Measurements from ENCODE around the gene TJAP1.
"Not testable (repeated sequence)": the region's sequence is repeated elsewhere in the genome, so short reads cannot be mapped to it uniquely, and the experiment has no call there.

The TJAP1 gene

DNA sequence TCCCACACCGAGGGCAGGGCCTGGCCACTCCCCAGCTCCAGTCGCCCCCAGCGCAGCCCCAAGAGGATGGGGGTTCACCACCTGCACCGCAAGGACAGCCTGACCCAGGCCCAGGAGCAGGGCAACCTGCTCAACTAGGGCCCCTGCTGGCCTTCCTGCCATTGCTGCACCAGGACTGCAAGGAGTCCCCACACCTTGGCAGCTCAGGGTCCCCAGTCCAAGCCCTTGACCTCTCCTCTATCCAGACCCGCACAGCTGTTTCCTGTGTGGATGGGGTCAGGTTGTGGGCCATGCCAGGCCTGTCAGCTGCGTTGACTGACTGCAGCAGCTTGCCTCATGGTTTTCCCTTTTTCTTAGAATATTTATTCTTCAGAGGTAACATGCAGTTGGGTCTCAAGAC is 28.3 kb downstream of the TJAP1 start:
- no peak for DNase-seq

DNA sequence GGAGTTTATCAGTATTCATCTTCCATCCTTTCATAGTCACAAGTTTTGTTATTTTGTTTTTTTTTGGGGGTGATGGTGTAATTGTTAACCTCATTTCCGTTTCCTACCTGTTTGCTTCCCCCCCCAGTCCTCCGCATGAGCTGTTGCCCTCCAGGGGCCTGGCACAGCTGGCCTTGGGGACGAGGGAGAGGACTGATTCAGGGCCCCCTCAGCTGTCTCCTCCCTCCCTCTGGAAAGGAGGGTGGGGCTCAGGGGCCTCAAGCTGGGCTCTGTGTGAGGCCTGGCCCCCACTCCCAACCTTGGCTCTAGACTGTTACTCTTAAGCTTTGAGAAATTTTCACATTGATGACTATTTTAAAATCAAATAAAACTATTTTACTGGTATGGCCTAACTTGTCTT is 28.8 kb downstream of the TJAP1 start:
- DNase-seq = no peak

DNA sequence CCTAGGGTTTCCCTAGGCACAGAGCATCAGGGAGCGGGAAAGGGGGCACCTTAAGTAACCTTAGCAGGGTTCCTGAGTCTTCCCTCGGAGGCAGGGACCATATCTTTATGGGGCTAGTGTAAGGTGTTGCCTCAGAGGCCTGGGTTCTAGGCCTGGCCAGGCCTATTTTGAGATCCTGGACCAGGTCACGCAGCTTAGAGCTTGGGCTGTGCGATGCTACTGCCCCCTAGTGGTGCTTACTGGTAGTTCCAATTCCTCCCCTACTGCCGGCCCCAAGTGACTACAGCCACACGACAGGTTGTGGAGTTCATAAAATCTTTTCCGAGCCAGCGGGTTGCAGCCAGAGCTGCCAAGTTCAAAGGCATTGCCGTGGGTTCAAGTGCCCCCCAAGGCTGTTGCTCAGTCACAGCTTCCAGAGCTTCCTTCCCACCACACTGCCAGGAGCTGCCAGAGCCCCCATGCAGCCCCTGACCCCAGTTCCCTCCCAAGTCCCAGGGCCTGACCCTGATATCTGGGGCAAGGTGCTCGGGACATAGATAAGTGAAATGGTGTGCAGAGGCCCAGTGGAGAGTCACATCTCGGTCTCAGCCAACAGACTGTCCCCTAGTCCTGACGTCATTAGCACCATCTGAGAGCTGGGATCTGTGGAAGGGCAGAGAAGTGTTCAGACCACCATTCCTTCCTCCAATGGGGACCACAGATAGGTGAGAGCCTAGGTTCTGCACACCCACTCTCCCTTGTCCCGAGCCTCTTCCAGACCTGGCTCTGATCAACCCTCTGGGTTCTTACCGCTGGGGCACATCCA is 29.5 kb downstream of the TJAP1 start:
- peak; percentile 57 for DNase-seq

DNA sequence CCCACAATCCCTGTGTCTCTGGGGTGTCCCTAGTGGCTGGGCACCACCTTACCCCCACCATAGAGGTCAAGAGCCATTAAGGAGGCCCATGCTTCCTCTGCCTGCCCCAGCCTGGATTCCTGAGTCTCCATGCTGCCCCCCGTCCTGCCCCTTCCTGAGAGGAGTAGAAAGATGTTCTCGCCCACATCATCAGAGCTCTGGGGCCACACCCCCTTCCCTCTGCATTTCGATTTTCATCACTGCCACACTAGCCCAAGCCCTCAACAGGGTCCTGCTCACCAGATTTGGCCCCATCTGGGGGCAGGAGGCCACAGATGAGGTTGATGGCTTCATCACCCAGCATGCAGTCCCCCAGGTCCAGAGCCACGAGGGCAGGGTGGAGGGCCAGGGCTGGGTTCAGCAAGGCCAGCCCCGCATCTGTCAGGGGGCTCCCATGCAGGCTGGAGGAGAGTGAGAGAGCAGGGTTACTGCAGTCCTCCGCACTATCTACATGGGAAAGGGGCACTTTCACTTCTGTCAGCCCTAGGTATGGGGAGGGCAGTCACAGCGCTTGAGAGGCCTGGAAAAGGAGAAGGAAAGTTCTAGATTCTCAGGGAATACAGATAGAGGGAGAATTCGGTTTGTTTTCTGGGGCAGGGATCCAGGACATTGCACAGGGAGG is 31.2 kb downstream of the TJAP1 start:
- DNase-seq = no peak

DNA sequence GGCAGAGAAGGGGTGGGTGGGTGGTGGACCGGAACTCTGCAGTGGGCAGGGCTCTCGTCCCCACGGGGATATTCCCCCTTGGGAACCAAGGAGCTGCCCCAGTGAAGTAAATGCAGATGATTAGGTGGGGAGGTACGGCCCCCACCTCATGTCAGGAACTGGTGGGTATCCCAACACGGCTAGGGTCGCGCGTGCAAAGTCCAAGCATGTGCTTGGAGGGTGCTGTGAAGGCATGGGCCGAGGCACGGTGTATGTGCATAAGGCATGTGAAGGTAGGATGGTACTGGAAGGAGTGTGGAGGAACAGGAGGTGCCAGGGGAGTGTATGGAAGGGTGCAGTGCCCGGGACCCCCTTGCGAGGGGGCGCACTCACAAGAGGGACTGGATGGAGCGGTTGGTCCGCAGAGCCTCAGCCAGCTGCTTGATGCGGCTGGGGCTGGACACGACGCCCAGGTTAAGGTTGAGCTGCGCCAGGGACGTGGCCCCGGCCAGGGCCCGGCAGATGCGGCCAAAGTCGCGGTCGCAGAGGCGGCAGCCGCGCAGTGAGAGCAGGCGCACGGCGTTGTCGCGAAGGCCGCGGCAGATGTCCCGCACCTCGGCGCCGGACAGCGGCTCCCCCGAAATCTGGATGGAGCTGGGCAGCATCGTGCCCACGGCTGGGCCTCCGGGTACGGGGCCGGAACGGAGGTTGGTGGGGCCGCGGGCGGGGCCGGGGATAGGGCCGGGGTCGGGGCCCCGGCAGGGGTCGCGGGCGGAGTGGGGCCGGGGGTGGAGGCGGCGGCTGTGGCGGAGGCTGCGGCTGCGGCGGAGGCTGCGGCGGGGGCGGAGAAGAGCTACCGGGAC is 32.0 kb downstream of the TJAP1 start:
- no peak for DNase-seq

DNA sequence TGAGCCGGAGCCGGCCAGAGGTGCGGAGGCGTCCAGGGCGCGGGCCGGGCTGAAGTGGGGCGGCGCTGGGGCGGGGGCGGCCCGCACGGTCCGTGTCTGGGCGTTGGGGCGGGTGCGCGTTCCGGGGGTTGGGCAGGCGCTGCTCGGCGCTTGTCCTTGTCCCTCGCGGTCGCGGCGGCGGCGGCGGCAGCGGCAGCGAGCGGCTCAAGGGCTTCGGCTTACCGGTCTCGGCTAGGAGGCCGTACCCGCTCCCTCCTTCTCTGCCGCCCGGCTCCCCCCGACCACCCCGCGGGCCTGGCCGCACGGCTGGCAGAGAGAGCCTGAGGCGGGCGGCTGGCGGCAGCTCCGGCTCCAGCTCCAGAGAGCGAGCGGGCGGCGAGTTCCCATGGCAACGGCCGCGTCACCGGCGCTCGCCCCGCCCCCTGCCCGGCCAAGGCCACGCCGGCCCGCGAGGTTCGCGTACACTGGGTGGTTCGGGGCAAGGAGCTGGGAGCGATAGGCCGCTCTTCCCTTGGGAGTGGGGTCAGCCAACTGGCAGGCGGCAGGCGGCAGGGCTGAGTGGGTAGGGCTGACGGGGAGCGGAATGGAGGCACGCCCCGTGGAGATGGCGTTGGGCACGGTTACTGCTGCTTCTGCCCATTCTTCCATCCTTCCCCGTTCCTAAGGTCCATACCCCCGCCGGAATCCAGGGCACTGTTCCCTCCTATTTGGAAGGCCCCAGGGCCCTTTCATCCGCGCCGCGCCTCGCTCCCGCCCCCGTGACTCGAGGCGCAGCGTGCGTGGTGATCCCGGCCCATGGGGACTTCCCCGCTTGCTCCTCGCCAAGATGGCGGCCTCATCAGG is 32.8 kb downstream of the TJAP1 start, which contains the start of gene LRRC73:
Gene LRRC73 (minus strand): TSS at position 363 of the 843 bp plus-strand sequence. CDS start 561 bp downstream, outside the sequence.
- DNase-seq = peak; percentile 78

DNA sequence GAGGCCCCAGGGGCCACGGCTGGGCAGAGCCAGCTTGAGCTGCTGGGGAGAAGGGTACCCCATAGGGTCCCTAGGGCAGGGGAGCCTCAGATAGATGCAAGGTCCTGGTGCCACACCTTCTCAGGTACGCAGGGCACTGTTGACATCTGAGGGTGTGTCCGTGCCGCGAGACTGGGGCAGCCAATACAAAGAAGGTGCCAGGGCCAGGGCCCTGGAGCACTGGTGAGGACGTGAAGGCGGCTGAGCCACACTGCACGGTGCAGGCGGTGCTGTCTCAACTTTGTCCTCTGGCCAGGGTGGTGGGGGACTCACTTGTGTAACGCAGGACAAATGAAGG is 33.4 kb downstream of the TJAP1 start:
- peak; percentile 59 for DNase-seq

DNA sequence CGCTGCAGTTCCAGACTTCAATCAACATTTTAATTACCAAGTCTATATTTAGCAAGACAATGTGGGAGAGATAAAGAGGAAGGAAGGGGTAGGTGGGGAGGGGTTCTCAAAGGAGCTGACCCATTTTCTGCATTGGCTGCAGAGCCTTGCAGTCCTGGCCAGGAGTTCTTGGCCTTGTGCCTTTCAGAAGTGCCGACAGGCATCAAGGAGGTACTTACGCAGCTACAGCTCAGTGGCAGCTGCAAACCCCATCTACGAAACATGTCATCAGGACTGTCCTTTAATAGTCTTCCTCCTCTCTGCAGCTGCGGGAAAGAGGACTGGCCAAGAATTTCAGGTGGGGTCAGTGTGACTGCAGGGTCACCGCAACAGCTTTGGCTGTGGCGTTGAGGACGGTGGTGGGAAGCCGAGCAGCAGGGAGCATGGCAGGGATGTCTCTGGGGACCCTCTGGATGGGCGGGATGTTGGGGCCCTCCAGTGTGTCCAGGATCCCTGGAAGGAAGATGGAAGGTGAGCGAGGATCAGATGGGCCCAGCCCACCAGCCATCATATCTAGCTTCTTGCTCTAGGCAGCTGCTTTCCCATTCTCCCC is 34.5 kb downstream of the TJAP1 start:
- DNase-seq = no peak

DNA sequence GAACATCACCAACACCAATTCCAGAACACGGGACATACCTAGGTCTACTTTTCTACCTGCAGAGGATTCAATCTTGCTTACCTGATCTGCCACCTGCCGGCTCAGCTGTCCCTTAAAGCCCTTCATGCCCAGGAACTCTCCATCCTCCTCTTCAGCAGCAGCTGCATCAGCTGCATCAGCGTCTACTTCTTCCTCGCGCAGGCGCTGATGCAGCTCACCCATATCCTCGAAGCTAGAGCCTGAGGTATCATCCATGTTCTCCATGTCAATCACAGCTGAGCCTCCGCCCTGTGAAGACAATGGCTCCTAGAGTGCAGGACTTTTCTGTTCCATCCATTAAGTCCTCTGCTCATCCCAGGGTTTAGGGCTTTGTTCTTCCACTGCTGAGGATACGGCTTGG is 38.4 kb downstream of the TJAP1 start:
- no peak for DNase-seq

DNA sequence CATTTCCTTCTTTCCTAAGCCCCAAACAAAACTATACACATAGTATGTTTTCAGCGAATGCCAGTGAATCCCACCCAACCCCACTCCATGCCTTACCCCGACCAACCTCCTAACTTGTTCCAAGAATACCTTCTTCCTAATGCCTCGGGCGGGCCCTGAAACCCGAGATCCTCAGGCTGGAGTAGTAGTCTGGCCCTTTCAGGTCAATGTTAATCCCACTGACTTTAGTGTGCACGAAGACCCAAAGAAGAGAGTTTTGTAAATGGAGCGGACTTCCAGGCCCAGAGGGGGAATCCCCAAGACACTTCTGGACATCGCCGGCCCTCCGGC is 39.0 kb downstream of the TJAP1 start:
- no peak for DNase-seq

DNA sequence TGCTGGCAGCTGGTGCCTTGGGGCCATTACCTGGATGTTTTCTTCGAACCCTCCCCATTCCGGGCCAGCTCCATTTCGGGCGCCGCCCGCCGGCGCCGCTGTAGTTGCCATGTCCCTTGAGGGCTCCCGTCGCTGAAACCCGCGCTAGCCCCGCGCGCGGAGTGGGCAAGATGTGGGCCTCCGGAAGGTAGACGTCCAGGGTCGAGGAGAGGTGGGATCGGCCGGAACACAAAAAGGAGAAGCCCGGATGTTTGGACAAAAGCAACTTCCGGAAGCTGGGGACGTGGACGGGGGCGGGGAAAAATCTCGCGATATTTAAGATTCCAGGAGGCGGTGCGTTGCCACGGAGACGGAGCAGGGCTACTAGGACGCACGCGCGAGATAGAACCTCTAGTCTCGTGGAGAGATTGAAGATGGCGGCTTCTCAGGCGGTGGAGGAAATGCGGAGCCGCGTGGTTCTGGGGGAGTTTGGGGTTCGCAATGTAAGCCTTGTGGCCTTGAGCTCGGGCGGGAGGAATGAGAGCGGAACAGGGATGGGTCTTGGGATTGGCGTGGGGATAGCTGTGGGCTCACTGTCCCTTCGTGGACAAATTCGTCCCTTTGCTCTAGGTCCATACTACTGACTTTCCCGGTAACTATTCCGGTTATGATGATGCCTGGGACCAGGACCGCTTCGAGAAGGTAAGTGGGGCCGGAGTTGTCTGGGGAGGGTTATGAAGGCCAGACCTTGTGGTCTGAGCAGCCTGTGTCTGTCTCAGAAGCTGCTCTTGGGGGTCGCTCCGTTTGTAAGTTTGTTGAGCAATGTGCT is 39.5 kb downstream of the TJAP1 start, which contains the start of the genes POLR1C and YIPF3:
Gene POLR1C (plus strand): TSS at position 393 of the 808 bp plus-strand sequence. CDS start 21 bp downstream, at position 414.
Gene YIPF3 (minus strand): TSS at position 230 of the 808 bp plus-strand sequence. CDS start 119 bp downstream, at position 111.
- peak; percentile 96 for DNase-seq

DNA sequence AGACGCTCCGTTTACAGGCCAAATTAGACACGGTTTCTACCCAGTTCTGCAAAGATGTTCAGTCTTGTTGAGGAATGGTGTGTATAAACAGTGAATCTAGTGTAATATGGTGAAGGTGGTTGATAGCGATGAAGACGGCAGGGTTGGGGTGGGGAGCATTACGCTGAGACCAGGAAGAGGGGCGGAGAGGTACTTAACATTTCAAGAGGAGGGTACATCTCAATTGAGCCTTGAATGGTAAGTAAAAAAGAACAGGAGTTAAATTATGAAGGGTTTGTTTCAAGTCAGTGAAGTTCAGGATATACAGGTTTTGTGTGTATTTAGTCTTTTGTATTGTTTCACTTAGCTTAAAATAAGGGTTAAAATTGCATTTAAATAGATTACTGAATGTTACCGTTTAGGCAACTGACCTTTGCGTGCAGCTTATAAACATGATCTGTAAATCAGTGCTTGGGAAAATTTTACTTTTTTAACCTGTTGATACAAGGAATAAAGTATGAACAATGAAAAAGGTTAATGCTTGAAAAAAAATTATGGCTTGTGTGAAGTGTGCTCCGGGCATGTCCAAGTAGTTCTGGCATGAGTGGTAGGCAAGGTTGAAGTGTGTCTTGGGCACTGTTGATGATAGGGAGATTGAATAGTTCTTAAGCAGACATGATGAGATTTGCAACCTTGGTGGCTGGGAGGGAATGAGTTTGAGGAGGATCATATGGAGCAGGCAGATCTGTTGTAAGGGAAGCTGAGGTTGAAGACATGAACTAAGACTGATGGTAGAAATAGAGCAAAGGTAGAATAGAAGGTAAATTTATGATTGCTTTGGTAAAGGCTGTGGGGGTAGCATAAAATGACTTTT is 40.4 kb downstream of the TJAP1 start:
- DNase-seq = no peak

DNA sequence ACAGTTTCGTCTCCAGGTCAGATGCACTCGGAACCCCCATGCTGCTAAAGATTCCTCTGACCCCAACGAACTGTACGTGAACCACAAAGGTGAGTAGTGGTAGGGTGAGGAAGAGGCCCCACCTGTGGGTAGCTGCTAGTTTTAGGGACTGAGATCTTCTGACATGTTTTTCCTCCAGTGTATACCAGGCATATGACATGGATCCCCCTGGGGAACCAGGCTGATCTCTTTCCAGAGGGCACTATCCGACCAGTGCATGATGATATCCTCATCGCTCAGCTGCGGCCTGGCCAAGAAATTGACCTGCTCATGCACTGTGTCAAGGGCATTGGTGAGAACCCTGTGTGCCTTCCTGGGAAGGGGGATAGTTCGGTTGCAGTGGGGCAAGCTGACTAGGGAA is 42.7 kb downstream of the TJAP1 start:
- DNase-seq = no peak

DNA sequence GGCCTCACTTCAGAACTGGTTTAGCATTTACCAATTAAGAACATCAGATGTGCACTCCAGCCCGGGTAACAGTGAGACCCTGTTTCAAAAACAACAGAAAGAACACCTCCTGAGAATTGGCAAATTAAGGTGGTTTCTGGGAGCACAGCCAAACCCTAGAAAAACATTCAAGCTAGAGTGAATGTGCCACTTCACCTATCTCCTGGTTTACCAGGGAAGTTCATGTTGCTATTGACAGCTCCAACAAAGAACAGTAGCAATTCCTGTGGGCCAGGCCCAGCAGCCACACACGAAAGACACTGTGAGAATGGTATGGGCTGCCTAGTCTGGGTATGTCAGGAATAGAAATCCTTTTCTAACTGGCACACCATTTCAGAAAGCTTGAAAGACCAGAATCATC is 44.5 kb downstream of the TJAP1 start:
- DNase-seq = no peak

DNA sequence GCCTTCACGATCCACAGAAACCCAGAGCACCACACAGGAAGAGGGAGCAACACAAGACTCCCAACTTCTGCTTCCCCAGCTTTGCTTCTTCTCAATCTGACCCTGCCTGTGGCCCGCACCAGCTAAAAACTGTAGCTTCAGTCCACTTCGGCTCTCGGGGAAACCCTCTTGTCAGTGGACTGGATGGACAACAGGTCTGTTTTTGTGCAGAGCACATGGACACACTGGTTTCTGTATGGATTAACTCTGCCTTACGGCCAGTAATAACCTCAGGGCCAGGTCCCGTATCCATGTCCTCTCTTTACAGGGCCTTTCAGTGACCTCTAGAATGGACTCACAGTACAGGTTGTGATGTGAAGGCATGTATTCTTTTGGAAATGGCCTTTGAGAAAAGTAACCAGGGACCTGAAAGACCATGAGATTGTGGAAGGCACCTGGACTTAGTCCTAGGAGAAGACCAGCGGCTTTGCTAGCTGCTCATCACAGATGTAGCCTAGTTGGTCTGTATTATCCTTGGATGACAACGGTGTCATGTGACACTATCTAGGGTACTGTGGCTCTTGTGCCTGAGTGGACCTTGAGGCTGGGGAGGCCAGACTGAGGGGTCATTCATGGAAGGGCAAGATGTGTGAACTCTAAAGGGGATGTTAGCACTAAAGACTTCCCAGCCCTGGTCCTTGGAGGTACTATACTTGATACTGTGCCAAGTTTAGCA is 45.3 kb downstream of the TJAP1 start:
- DNase-seq = no peak

DNA sequence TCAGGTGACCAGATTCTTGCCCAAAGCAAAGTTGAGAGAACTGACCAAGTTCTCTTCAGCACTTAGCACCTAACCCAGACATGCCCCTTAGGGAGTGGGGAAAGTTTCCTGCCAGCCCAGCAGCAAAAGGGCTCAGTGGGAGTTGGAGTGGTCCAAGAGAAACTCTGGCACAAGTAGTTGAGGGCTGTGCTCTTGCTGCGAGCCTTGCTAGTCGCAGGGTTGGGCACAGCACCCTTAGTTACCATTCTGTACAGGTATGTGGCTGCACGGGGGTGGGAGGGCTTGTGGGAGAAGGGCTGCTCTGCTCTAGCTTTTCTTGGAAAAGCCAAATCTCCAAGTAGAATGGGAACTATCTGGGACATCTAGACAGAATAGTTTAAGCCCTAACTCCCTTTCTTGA is 45.9 kb downstream of the TJAP1 start:
- DNase-seq = no peak

DNA sequence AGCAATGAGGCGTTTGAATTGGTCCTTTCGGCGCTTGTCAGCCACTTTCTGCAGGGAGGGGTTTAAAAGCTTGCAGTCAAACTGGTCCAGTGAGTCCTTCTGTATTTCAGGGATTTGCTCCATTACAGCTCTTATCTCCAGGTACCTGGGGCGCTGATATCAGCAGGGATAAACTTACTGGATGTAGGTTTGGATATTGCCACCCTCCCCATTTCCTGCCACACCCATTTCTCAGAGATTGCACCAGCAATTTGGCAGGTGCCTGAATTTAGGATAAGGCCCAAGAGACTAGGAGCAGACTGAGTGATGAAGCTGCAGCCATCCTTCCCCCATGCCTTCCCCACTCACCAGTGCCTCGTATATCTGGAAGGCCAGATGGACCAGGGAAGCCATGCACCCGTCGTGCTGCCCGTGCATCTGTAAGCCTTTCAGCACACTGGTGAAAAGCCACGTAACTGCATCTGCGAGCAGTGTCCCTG is 47.2 kb downstream of the TJAP1 start:
- no peak for DNase-seq

DNA sequence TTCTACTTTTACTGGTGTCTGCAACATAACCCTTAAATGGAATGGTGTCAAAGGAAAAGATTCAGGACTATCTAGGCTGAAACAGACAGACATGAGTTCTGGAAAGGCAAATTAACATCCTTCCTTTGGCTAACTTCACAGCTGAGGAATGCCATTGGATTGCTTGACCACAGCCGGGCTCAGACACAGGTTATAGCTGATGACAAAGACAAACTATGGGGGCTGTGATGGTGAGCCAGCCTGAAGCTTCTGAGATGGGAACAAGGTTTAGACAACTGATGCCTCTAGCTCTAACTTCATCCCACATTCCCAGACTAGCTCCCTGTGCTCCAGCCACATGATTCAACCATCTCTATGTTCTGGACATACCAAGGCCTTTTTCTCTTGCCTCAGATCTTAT is 54.8 kb downstream of the TJAP1 start:
- no peak for DNase-seq

DNA sequence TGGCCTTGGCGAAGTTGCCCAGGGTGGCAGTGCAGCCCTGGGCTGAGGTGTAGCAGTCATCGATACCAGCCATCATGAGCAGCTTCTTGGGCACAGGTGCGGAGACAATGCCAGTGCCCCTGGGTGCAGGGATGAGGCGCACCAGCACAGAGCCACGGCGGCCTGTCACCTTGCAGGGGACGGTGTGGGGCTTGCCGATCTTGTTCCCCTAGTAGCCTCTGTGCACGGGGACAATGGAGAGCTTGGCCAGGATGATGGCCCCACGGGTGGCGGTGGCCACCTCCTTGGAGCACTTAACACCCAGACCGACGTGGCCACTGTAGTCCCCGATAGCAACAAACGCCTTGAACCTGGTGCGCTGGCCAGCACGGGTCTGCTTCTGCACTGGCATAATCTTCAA is 61.6 kb downstream of the TJAP1 start:
- DNase-seq = not testable (repeated sequence)
